GM21360 (cell line): ENCODE measurements around the gene PRDM16.

ENCODE experiments used
- ATAC-seq: cut with Tn5 transposase; IDR thresholded peaks from one replicate; pipeline ENCODE4 v1.9.1; 2021; ENCODE audit warnings: mild to moderate bottlenecking, moderate library complexity; ENCODE audit not compliant: unreplicated experiment

The PRDM16 gene

DNA sequence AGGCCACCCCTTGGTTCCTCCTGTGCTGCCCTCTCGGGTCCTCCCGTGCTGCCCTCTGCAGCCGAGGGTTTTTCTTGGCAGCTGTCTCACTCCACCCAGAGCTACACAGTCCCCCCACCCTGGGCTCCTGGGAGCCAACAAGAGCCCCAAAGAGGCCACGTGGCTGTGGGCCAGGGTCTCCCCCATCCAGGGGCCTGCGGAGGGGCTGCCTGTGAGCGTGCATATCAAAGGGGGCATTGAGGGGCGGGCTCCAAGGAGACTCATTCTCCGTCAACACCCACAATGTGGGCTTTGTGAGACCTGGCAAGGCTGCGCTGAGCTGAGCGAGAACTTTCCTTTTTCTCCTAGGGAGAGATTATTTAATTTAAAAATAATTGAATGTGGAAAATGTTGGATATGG lies 276.8 kb downstream of the PRDM16 start:
- ATAC-seq = no peak

GRCh38 chr1:3346478-3346877 lies 277.5 kb downstream of the PRDM16 start:
- no peak for ATAC-seq

- no peak for ATAC-seq
Measured at GRCh38 chr1:3347257-3348020, 278.4 kb downstream of the PRDM16 start.

- ATAC-seq = no peak
Measured at GRCh38 chr1:3348196-3348865, 279.3 kb downstream of the PRDM16 start.

DNA sequence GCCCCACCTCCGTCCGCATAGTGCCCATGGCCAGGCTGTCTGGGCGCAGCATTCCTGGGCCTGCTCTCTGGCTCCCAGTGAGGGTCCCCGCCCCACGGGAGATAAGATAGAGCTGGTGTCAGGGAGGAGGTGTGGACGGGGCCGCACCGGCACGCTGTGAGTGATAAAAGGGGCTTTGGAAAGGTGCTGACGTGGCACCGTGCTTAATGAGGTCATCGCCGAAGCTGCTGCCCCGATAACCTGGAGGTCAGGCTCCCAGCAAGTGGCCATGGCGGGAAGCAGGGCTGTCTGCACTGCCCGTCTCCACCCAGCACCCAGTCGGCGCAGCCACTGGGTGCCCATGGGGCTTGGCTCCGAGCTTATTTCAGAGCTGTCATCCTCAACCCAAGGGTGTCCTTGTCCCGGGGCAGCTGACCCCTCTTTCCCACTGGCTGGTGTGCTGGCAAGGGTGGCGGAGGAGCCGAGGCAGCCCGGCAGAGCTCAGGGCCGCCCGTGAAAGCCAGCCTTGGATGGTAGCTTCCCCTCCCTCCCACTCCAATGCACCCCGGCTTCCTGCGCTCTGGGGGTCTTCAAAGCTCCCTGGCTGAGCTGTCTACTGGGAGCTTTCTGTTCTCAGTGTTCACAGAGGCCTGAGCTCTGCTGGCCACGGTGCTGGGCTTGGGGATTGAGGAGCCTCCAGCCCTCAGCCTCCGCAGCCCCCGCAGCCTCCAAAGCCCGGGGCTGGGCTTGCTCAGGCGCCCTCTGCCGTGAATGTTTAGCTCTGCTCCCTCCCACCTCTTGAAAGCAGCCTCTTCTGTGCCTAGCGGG lies 280.4 kb downstream of the PRDM16 start:
- ATAC-seq = no peak

- no peak for ATAC-seq
Measured at GRCh38 chr1:3349968-3350299, 280.9 kb downstream of the PRDM16 start.

GRCh38 chr1:3350506-3351261 lies 281.7 kb downstream of the PRDM16 start:
- ATAC-seq = no peak

DNA sequence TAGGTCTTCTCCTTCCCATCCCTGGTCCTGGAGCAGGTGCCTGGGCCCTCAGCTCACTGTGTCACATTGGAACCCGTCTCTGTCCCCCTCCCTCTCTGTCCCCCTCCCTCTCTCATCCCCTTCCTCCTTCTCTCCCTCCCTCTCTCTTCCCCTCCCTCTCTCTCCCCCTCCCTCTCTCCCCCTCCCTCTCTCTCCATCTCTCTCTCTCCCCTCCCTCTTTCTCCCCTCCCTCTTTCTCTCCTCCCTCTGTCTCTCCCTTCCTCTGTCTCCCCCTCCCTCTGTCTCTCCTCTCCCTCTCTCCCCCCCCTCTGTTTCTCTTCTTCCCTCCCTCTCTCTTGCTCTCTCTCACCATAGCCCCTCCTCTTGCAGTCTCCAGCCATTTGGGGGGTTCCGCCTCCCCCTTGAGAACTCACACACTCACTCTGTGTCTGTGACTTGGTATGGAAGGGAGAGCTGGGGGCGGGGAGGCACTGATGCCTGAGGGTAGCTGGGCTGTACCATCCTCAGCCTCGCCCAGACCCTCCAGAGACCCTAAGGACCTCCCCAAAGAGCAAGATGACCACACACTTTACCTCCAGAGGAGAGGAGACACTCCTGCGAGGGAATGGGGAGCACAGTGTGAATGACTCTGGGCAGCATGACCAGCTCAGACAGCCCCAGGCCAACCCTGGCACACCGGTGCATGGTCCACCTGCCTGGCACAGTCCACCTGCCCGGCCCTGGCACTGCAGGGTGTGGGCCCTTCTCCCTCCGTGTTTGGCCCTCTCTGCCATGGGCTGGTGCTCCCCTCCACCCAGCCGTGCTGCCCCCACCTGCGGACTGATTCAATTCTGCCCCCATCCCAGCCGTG lies 282.7 kb downstream of the PRDM16 start:
- ATAC-seq = no peak

DNA sequence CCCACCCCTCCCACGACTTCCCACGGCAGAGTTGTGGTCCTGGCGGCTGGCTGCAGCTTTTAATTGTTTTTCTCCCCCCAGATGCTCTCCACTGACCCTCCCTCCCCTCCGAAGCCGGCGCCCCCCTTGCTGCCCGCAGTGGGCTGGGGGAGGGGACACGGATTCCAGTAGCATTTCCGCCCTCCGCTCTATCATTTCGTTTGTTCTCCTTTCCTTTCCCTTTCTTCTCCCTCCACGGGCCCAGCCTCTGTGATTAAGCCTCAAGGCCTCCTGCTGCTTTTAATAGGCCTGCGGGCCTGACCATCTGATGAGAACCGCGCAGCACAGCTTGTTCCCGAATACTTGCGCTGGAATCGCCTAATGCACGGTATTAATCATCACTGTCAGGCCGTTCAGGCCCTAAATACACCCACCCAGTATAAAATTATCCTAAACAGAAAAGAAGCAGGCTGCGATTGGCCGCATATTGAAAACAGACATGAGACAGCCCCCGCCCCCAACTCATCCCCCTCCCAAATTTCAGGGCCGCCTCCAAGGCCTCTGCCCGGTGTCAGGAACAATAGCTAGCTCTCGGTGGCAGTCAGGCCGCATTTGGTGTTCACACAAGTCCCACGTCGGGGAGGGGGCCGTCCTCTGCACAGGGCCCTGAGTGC lies 283.4 kb downstream of the PRDM16 start:
- ATAC-seq = no peak

- ATAC-seq = no peak
Measured at GRCh38 chr1:3352952-3353331, 283.9 kb downstream of the PRDM16 start.

DNA sequence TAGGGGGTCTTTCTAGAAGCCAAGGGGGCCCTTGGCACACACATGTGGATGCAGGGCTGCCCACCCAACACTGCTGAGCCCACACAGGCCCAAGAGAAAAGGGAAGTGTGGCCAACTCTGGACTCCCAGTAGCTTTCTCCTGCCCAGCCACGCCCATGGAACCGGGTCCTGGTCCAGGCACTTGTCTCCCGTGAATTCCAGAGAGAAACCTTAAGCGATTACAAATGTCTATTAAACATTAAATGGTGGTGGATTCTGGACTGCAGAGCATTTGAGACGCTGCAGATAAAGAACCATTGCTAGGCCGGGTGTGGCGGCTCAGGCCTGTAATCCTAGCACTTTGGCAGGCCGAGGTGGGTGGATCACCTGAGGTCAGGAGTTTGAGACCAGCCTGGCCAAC lies 284.9 kb downstream of the PRDM16 start:
- no peak for ATAC-seq

DNA sequence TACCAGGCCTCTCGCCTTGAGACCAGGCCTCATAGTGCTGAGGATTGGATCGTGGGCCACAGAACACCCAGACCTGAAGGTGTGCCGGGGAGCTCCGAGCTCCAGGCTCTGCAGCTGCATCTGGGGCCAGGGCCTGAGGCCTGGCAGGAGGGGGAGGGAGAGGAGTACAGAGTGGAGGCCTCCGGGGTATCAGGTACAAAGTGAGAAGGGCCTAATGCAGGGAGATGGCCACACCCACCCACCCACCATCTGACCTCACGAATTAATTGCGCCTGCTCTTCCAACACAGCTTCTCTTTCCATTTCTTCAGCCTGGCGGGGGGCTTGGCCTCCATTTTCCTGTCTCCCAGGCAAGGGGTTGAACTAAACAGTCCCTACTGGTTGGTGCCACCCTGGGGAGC lies 286.1 kb downstream of the PRDM16 start:
- no peak for ATAC-seq

GRCh38 chr1:3355894-3356826 lies 287.2 kb downstream of the PRDM16 start:
- ATAC-seq = no peak

DNA sequence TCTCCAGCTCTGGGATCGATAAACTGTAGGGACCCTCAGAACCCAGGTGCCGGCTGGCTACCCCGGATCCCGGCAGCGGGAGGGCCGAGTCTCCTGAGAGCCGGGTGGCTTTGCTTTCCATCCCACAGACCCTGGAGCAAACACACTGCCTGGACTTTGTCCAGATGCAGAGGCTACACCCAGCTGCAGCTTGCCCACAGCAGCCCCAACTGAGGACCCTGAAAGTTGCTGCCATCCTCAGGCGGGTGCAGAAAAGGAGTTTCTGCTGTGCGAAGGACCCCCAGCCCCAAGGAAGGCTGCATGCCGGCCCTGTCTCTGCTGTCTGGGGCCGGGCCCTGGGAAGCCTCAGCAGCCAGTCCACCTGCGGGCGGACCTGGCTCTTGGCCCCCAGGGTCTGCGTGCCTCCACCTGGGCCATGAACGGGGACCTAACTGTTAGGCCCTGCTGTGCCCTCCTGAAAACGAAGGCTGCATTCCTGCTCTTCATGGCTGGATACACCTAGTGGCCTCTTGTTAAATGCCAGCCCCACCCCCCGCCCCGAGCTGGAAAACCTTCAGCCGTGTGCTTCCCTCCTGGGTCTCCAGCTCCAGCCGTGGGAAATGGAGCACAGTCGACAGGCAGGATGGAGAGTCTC lies 287.9 kb downstream of the PRDM16 start:
- no peak for ATAC-seq

DNA sequence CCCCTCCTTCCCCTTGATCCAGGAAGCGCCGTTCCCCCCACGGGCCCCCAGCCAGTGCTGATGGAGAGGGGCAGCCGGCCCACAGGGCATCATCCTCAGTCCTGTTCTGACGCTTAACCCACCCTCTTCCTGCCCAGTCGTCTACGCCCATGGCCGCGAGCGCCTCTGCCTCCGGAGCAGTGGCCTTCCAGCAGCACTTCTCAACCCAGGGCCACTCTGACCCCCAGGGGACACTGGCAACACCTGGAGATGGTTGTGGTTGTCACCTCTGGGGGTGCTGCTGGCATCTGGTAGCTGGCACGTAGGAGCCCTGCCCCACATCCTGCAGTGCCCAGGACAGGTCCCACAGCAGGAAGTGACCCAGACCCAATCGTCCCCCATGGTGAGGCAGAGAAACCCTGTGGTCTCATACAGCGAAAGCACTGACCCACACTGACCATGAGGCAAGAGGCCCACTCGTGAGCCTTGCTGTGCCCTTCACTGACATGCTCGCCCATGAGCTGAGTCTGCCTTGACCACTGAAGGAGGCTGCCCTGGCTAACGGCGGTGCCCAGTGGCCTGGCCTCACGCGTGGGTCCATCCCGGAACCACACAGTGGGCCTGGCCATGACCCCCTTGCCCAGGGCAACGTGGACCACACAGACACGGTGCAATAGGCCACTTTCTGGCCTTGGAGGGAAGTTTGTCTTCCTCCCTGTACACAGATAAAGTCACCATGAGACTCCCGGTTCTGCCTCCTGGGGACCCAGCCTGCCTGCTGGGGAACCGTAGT lies 288.7 kb downstream of the PRDM16 start:
- no peak for ATAC-seq

DNA sequence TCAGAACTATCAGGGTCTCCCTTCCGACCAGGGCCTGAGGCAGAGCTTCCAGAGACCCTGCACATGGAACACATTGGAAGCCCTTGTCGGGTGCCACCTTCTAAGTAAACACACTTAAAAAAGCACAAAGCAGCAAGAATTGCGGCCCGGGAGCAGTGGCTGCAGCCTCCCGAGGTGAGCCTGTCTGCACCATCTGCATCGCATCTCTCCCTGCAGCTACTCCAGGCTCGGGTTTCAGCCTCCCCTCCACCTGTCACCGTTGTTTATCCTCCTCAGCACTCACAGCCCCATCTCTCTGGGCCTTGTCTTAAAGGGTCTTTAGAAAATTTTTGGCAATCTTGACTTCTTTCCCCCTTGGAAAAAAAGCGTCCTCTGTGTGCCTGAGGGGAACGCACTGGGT lies 290.3 kb downstream of the PRDM16 start:
- no peak for ATAC-seq

- ATAC-seq = no peak
Measured at GRCh38 chr1:3359756-3360440, 290.9 kb downstream of the PRDM16 start.
